Fibroblast of mammary gland (primary cell): ENCODE results near the gene HPCAL1.

Experiments
- DNase-seq: peaks from one replicate; pipeline ENCODE4 v3.0.0-alpha.2; 2010; ENCODE audit warnings: low read depth
- H3K4me3 ChIP-seq: 2 replicates; pipeline ENCODE4 v1.5.1; 2011; ENCODE audit warnings: low read depth, mild to moderate bottlenecking, low read length, moderate library complexity; ENCODE audit not compliant: control insufficient read depth
- CTCF ChIP-seq: conservative IDR thresholded peaks from 2 replicates; pipeline ENCODE4 v1.5.1; 2011; ENCODE audit warnings: low read depth, low read length, inconsistent platforms; ENCODE audit not compliant: control insufficient read depth, insufficient read depth

Gene HPCAL1

DNA sequence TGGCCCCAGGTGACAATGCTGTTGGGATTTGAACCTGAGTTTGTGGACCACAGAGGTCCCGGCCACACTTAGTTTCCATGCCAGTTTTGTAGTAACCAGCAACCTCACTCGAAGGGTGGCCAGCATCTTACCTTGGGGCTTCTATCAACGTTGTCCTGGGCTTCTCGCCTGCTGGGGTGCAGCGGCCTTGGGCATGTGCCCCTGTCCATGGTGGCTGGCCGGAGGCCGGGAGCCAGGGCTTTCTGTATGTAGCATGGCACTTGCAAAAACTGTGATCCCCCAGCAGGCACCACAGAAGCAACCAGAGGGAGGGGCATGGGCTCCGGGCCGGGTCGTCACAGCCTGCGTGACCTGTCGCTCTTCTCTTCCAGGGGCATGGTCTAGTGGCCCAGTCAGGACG, 93.8 kb downstream of the HPCAL1 start:
- TF ChIP-seq CTCF = no peak
- H3K4me3 ChIP-seq = no peak overlapping the region
- no peak for DNase-seq

DNA sequence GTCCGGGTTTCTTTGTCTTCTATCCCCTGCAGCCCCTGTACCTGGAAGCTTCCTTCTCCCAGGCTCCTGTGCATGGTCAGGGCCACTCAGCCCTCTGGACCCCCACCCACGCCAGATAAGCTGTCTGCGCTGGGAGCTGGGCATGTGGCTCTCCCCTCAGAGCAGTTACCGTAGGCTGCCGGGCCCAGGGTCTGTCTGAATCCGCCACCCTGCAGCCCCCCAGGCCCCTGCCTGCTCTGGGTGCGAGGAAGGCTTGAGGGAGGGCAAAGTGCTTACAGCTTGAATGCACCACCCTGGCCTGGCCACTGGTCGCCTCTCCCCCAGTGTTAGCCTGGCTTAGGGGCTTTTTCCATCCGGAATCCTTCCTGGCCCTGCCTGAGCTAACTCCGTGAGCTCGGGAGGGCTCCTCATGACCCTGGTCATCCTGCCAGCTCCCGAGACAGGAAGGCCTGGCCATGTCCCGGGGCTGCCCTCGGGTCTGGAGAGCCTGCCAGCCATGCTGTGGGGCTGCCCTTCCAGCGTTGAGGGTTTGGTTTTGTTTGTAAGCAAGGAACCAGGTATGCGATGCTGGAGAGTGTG, 94.7 kb downstream of the HPCAL1 start:
- H3K4me3 ChIP-seq = no peak overlapping the region
- no peak for TF ChIP-seq CTCF
- DNase-seq = no peak

GRCh38 chr2:10397878-10398277, 95.2 kb downstream of the HPCAL1 start:
- TF ChIP-seq CTCF = no peak
- H3K4me3 ChIP-seq = no peak overlapping the region
- DNase-seq = no peak

DNA sequence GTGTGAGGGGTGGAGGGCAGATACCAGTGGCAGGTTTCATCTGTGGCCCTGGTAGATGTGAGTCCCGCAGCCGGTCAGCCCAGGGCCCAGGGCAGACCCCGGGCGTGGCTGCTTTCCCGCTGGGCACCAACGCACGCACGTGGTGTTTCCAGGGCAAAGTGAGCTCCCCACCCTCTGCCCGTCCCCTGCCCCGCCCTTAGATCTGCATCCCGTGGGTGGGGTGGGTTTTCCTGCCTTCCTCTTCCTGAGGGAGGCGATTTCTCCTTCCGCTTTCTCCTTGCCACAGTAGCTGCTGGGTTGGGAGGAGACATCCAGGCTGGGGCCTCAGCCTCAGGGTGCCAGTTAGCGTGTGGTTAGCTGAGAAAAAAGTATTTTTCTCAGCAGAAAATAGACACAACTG, 95.8 kb downstream of the HPCAL1 start:
- no peak for TF ChIP-seq CTCF
- no peak overlapping the region for H3K4me3 ChIP-seq
- no peak for DNase-seq

- no peak for TF ChIP-seq CTCF
- no peak for DNase-seq
- no peak overlapping the region for H3K4me3 ChIP-seq
Observed at GRCh38 chr2:10399358-10399757, 96.7 kb downstream of the HPCAL1 start.

GRCh38 chr2:10400002-10400401, 97.3 kb downstream of the HPCAL1 start:
- no peak overlapping the region for H3K4me3 ChIP-seq
- no peak for TF ChIP-seq CTCF
- DNase-seq = no peak

GRCh38 chr2:10400568-10400977, 97.9 kb downstream of the HPCAL1 start:
- H3K4me3 ChIP-seq = no peak overlapping the region
- no peak for TF ChIP-seq CTCF
- DNase-seq = no peak
